Measurements from ENCODE around the gene GGA2. TPM values are rescaled to one million over a fixed set of nuclear protein-coding genes. Genes with fewer than 3 reads are reported as not detected.

GGA2 gene
- total and polyA plus RNA-seq, 7 donors: 13.2 to 55.7 (median 29.6) TPM

GRCh38 chr16:23534868-23535860, 24.9 kb upstream of the GGA2 start:
- Histone ChIP-seq H3K9me3 (no peaks in the 10 kb centered on the region), H3K4me3 (no peak overlapping the region), H3K36me3 (peaks cover 16 to 88% (median 21%) of the 10 kb centered on the region in 4 donors), H3K27me3 (no peaks in the 10 kb centered on the region), H3K27ac (no peak overlapping the region), H3K4me1 (no peaks in the 10 kb centered on the region)
- no peak for DNase-seq
- intact Hi-C loops (cut with DNase I): no loop called here
- TF ChIP-seq POLR2AphosphoS5 (IDR thresholded peaks at IDR 0.05) (no peak), POLR2A (IDR thresholded peaks at IDR 0.05) (no peak), EP300 (IDR thresholded peaks at IDR 0.05) (no peak)
- TF ChIP-seq, protein P1, sequence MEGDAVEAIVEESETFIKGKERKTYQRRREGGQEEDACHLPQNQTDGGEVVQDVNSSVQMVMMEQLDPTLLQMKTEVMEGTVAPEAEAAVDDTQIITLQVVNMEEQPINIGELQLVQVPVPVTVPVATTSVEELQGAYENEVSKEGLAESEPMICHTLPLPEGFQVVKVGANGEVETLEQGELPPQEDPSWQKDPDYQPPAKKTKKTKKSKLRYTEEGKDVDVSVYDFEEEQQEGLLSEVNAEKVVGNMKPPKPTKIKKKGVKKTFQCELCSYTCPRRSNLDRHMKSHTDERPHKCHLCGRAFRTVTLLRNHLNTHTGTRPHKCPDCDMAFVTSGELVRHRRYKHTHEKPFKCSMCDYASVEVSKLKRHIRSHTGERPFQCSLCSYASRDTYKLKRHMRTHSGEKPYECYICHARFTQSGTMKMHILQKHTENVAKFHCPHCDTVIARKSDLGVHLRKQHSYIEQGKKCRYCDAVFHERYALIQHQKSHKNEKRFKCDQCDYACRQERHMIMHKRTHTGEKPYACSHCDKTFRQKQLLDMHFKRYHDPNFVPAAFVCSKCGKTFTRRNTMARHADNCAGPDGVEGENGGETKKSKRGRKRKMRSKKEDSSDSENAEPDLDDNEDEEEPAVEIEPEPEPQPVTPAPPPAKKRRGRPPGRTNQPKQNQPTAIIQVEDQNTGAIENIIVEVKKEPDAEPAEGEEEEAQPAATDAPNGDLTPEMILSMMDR (IDR thresholded peaks at IDR 0.05): no peak
- 97% methylated on average over 19 of the region's 19 CpGs for WGBS, 2 donors

- WGBS, 2 donors: 89 to 94% methylated on average over 1 of the region's 1 CpG
- H3K36me3 ChIP-seq: peaks cover 22 to 91% (median 30%) of the 10 kb centered on the region in 4 donors
- intact Hi-C loops (cut with DNase I): no loop called here
Observed at GRCh38 chr16:23532448-23532847, 22.2 kb upstream of the GGA2 start.

GRCh38 chr16:23530062-23530461, 19.8 kb upstream of the GGA2 start:
- intact Hi-C loops (cut with DNase I): no loop called here
- no peaks in the 10 kb centered on the region for H3K9me3 ChIP-seq
- DNase-seq: no peak
- no peak overlapping the region for H3K4me3 ChIP-seq
- 94 to 95% methylated on average over 5 of the region's 5 CpGs for WGBS, 2 donors
- no peak overlapping the region for H3K27ac ChIP-seq
- no peaks in the 10 kb centered on the region for H3K27me3 ChIP-seq
- H3K4me1 ChIP-seq: no peaks in the 10 kb centered on the region
- TF ChIP-seq EP300 (IDR thresholded peaks at IDR 0.05) (no peak), POLR2A (IDR thresholded peaks at IDR 0.05) (no peak), POLR2AphosphoS5 (IDR thresholded peaks at IDR 0.05) (no peak)
- TF ChIP-seq, protein P1 (IDR thresholded peaks at IDR 0.05): no peak
- H3K36me3 ChIP-seq: peaks cover 21 to 84% (median 30%) of the 10 kb centered on the region in 4 donors

More at GRCh38 chr16:23532448-23532847, 22.2 kb upstream of the GGA2 start:
- Histone ChIP-seq H3K4me1 (no peaks in the 10 kb centered on the region), H3K27me3 (no peaks in the 10 kb centered on the region), H3K9me3 (no peaks in the 10 kb centered on the region), H3K4me3 (no peak overlapping the region), H3K27ac (no peak overlapping the region)
- TF ChIP-seq POLR2A (IDR thresholded peaks at IDR 0.05) (no peak), POLR2AphosphoS5 (IDR thresholded peaks at IDR 0.05) (no peak), EP300 (IDR thresholded peaks at IDR 0.05) (no peak)
- TF ChIP-seq, protein P1 (IDR thresholded peaks at IDR 0.05): no peak
- no peak for DNase-seq

DNA sequence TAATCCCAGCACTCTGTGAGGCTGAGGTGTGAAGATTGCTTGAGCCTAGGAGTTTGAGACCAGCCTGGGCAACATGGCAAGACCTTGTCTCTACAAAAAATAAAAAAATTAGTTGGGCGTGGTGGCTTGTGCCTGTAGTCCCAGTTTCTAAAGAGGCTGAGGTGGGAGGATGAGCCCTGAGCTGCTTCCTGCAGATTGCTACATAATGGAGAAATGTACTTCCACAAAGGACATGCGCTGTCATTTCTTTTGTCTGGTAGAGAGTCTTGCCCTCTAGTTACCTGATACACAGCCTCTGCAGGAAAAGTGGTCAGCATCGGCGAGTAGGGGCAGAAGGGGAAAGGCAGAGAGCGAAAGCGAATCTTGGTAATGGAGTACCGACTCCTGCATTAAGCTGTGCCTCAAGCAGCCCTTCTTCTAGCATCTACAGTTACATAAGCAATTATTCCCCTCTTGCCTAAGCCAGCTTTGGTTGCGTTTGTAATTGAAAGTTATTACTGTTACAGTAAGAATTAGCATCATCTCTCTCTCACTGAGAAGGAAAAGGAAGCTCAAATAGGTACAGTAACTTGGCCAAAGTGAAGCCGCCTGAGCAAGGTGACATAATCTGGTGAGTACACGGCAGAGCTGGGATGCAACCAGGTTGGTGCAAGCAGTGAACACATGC, 18.5 kb upstream of the GGA2 start:
- no peak overlapping the region for H3K4me3 ChIP-seq
- H3K36me3 ChIP-seq: peaks cover 13 to 84% (median 32%) of the 10 kb centered on the region in 4 donors
- H3K27ac ChIP-seq: no peak overlapping the region
- no peaks in the 10 kb centered on the region for H3K9me3 ChIP-seq
- 95 to 96% methylated on average over 10 of the region's 10 CpGs for WGBS, 2 donors
- H3K4me1 ChIP-seq: no peaks in the 10 kb centered on the region
- intact Hi-C loops (cut with DNase I): no loop called here
- TF ChIP-seq, protein P1 (IDR thresholded peaks at IDR 0.05): no peak
- TF ChIP-seq EP300 (IDR thresholded peaks at IDR 0.05): no peak
- no peak for TF ChIP-seq POLR2A (IDR thresholded peaks at IDR 0.05)
- TF ChIP-seq POLR2AphosphoS5 (IDR thresholded peaks at IDR 0.05): no peak
- DNase-seq: no peak
- H3K27me3 ChIP-seq: no peaks in the 10 kb centered on the region

Data from sigmoid colon (tissue), 7 donors.